ENCODE measurements around the gene TAAR1. TPM values are rescaled to one million over a fixed set of nuclear protein-coding genes. Genes with fewer than 3 reads are reported as not detected.

The TAAR1 gene
- total RNA-seq, 1 experiment from 2014 or later: not detected

DNA sequence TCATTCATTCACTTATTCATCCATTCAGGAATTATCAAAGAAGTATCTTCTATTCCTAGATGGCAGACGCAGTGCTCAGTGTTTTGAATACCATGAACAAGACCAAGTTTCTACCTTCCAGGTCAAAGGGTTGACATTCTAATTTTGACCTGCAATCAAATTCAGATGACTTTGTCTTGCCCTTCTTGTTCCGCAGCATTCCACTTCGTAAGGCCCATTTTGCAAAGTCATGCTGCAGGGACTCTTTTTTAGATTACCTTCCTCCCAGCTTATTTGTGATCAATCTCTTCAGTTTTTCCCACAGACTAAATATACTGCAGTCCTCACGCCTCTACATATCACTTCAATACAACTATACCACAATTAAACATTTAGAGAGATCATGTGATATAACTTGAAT lies 7.1 kb upstream of the TAAR1 start:
- BruUV-seq (replicated peaks): no TSS peak
- H3K27ac Mint-ChIP-seq (ENCODE audit: low read depth, unreplicated experiment): no peak overlapping the region
- intact Hi-C loops (cut with micrococcal nuclease): no loop called here

DNA sequence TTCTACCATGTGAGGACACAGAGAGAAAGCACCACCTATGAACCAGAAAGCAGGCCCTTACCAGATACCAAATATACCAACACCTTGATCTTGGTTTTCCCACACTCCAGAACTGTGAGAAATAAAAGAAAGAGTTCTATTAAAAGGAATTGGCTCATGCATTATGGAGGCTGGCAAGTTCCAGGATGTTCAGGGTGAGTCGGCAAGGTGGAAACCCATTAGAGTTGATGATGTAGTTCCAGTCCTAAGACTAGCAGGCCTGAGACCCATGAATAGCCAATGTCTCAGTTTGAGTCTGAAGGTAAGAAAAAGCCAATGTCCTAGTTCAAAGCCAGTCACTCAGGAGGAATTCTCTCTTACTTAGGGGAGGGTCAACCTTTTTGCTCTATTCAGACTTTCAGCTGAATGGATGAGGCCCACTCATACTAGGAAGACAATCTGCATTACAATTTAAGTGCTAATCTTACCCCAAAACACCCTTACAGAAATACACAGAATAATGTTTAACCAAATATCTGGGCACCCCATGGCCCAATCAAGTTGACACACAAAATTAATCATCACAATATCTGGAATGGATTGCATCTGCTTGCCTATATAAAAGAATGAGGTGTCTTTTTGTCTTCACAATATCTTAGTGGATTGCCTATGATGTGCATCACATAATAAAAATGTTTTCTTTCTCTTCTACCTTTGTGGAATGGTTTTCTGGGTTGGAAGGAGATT lies 5.5 kb upstream of the TAAR1 start:
- H3K9me3 Mint-ChIP-seq (ENCODE audit: unreplicated experiment): no peaks in the 10 kb centered on the region
- intact Hi-C loops (cut with micrococcal nuclease): no loop called here
- CTCF ChIA-PET: interaction anchor here (0.7 kb wide), 1 partner anchor 830 kb away, joined by 3 read pairs; no protein-coding TSS in a partner anchor
- DNase-seq (ENCODE audit: unreplicated experiment): no peak
- no peaks in the 10 kb centered on the region for H3K36me3 Mint-ChIP-seq (ENCODE audit: insufficient read depth, unreplicated experiment)
- POLR2A ChIA-PET: no interaction called here
- TF ChIP-seq CTCF (IDR thresholded peaks at IDR 0.05; ENCODE audit: unreplicated experiment): no peak
- no peak overlapping the region for H3K27ac Mint-ChIP-seq (ENCODE audit: low read depth, unreplicated experiment)
- H3K27me3 Mint-ChIP-seq (ENCODE audit: insufficient read depth, unreplicated experiment): no peaks in the 10 kb centered on the region
- H3K4me3 Mint-ChIP-seq (ENCODE audit: unreplicated experiment): no peak overlapping the region
- no peaks in the 10 kb centered on the region for H3K4me1 Mint-ChIP-seq (ENCODE audit: insufficient read depth, unreplicated experiment)
- BruUV-seq (replicated peaks): no TSS peak

More for the DNA sequence above, 7.1 kb upstream of the TAAR1 start:
- ChIA-PET POLR2A (interaction anchor here (0.9 to 2.1 kb wide), 2 partner anchors 15 to 133 kb away, joined by 3 to 6 read pairs; partner anchors contain the start of gene SLC18B1), CTCF (interaction anchor here (0.6 to 6.7 kb wide), 5 partner anchors 49 to 133 kb away, joined by 3 to 103 read pairs (median 10); partner anchors contain the start of genes SLC18B1 and VNN1)
- no peaks in the 10 kb centered on the region for H3K36me3 Mint-ChIP-seq (ENCODE audit: insufficient read depth, unreplicated experiment)
- no peak for DNase-seq (ENCODE audit: unreplicated experiment)
- H3K27me3 Mint-ChIP-seq (ENCODE audit: insufficient read depth, unreplicated experiment): no peaks in the 10 kb centered on the region
- no peak for TF ChIP-seq CTCF (IDR thresholded peaks at IDR 0.05; ENCODE audit: unreplicated experiment)
- no peaks in the 10 kb centered on the region for H3K9me3 Mint-ChIP-seq (ENCODE audit: unreplicated experiment)
- no peak overlapping the region for H3K4me3 Mint-ChIP-seq (ENCODE audit: unreplicated experiment)
- peaks cover 7% of the 10 kb centered on the region for H3K4me1 Mint-ChIP-seq (ENCODE audit: insufficient read depth, unreplicated experiment)

- Mint-ChIP-seq H3K36me3 (ENCODE audit: insufficient read depth, unreplicated experiment) (no peaks in the 10 kb centered on the region), H3K4me3 (ENCODE audit: unreplicated experiment) (no peak overlapping the region), H3K9me3 (ENCODE audit: unreplicated experiment) (no peaks in the 10 kb centered on the region), H3K4me1 (ENCODE audit: insufficient read depth, unreplicated experiment) (no peaks in the 10 kb centered on the region), H3K27ac (ENCODE audit: low read depth, unreplicated experiment) (no peak overlapping the region), H3K27me3 (ENCODE audit: insufficient read depth, unreplicated experiment) (no peaks in the 10 kb centered on the region)
- no peak for DNase-seq (ENCODE audit: unreplicated experiment)
- ChIA-PET POLR2A (no interaction called here), CTCF (interaction anchor here (0.7 kb wide), 1 partner anchor 831 kb away, joined by 3 read pairs; no protein-coding TSS in a partner anchor)
- no TSS peak for BruUV-seq (replicated peaks)
- intact Hi-C loops (cut with micrococcal nuclease): no loop called here
- no peak for TF ChIP-seq CTCF (IDR thresholded peaks at IDR 0.05; ENCODE audit: unreplicated experiment)
Measured at GRCh38 chr6:132663661-132664060, 4.7 kb upstream of the TAAR1 start.

DNA sequence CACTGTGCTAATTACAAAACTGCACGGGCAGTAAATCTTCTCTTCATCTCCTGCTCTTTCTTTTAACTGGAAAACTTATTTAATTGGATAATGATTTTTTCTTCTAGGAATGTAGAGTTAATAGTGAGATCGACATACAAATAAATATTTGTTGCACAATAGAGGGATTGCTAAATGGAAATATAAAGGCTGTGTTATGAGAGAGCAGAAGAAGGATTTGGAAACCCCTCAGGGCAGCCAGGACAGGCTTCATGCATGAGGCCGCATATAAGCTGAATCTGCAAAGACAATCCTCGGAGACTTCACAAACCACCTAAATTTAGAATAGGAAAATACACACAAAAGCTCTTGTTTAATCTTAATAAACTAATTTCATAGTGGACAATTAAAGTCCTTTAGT lies 2.9 kb upstream of the TAAR1 start:
- H3K4me3 Mint-ChIP-seq (ENCODE audit: unreplicated experiment): no peak overlapping the region
- H3K4me1 Mint-ChIP-seq (ENCODE audit: insufficient read depth, unreplicated experiment): no peaks in the 10 kb centered on the region
- H3K27ac Mint-ChIP-seq (ENCODE audit: low read depth, unreplicated experiment): no peak overlapping the region
- BruUV-seq (replicated peaks): no TSS peak
- no peak for DNase-seq (ENCODE audit: unreplicated experiment)
- POLR2A ChIA-PET: interaction anchor here (1.4 kb wide), 1 partner anchor 13 kb away, joined by 3 read pairs; no protein-coding TSS in a partner anchor
- intact Hi-C loops (cut with micrococcal nuclease): no loop called here
- no peaks in the 10 kb centered on the region for H3K9me3 Mint-ChIP-seq (ENCODE audit: unreplicated experiment)
- no peaks in the 10 kb centered on the region for H3K36me3 Mint-ChIP-seq (ENCODE audit: insufficient read depth, unreplicated experiment)
- CTCF ChIA-PET: interaction anchor here (0.6 to 1.4 kb wide), 5 partner anchors 53 to 1251 kb away, joined by 3 to 4 read pairs (median 3); no protein-coding TSS in a partner anchor
- no peaks in the 10 kb centered on the region for H3K27me3 Mint-ChIP-seq (ENCODE audit: insufficient read depth, unreplicated experiment)
- no peak for TF ChIP-seq CTCF (IDR thresholded peaks at IDR 0.05; ENCODE audit: unreplicated experiment)
